Measurements from ENCODE around the gene SUCLA2. TPM values are rescaled to one million over a fixed set of nuclear protein-coding genes. Genes with fewer than 3 reads are reported as not detected.

SUCLA2 gene
- total and polyA plus RNA-seq, 2 experiments from 2014 or later: 56.0 to 84.2 TPM

GRCh38 chr13:47959468-47960247 lies 41.4 kb downstream of the SUCLA2 start:
- Histone ChIP-seq H3K36me3 (ENCODE audit: insufficient read depth) (peaks cover 74% of the 10 kb centered on the region), H3K4me2 (no peak overlapping the region), H3F3A (replicated peaks; ENCODE audit: low read depth) (no peaks in the 10 kb centered on the region), H3K27ac (ENCODE audit: low read depth) (no peak overlapping the region), H2AFZ (no peak overlapping the region), H3K27me3 (ENCODE audit: insufficient read depth) (no peaks in the 10 kb centered on the region), H3K4me3 (no peak overlapping the region; the same call in 1 of the 2 replicates), H4K20me1 (replicated peaks; ENCODE audit: insufficient read depth) (no peaks in the 10 kb centered on the region), H3K9me2 (ENCODE audit: insufficient read depth) (peaks cover 10% of the 10 kb centered on the region), H3K4me1 (ENCODE audit: insufficient read depth) (no peaks in the 10 kb centered on the region), H3K79me2 (replicated peaks; ENCODE audit: insufficient read depth) (no peaks in the 10 kb centered on the region)
- DNase-seq (ENCODE audit: low spot score) (peak; percentile 20), ATAC-seq (no peak)
- Mint-ChIP-seq H3K27me3 (ENCODE audit: insufficient read depth, low read depth, poor library complexity) (peaks cover 2% of the 10 kb centered on the region), H3K36me3 (ENCODE audit: low read depth) (peaks cover 95% of the 10 kb centered on the region), H3K4me3 (no peak overlapping the region), H3K27ac (no peak overlapping the region), H3K9me3 (peaks cover 92% of the 10 kb centered on the region), H3K4me1 (no peaks in the 10 kb centered on the region)
- no peak for TF ChIP-seq NANOG (IDR thresholded peaks at IDR 0.05; ENCODE audit: borderline replicate concordance)
- no peak for TF ChIP-seq ZNF331 (CRISPR knock-in tag; IDR thresholded peaks at IDR 0.05; ENCODE audit: low read depth)
- no peak for TF ChIP-seq ZNF462 (CRISPR knock-in tag; IDR thresholded peaks at IDR 0.05)
- no peak for TF ChIP-seq CREB1 (CRISPR knock-in tag; IDR thresholded peaks at IDR 0.05; ENCODE audit: low read depth)

- Histone ChIP-seq H4K20me1 (replicated peaks; ENCODE audit: insufficient read depth) (no peaks in the 10 kb centered on the region), H3K9me2 (ENCODE audit: insufficient read depth) (peaks cover 10% of the 10 kb centered on the region), H3K79me2 (replicated peaks; ENCODE audit: insufficient read depth) (no peaks in the 10 kb centered on the region), H3K36me3 (ENCODE audit: insufficient read depth) (peaks cover 56% of the 10 kb centered on the region), H3K4me2 (no peak overlapping the region), H3K4me1 (ENCODE audit: insufficient read depth) (no peaks in the 10 kb centered on the region), H3F3A (replicated peaks; ENCODE audit: low read depth) (no peaks in the 10 kb centered on the region), H3K27me3 (ENCODE audit: insufficient read depth) (no peaks in the 10 kb centered on the region), H3K4me3 (no peak overlapping the region), H2AFZ (no peak overlapping the region), H3K27ac (ENCODE audit: low read depth) (no peak overlapping the region)
- H3K27me3 Mint-ChIP-seq (ENCODE audit: insufficient read depth, low read depth, poor library complexity): peaks cover 2% of the 10 kb centered on the region
- H3K27ac Mint-ChIP-seq: no peak overlapping the region
- H3K4me3 Mint-ChIP-seq: no peak overlapping the region
- H3K9me3 Mint-ChIP-seq: peaks cover 67% of the 10 kb centered on the region
- DNase-seq (ENCODE audit: low spot score) (no peak), ATAC-seq (no peak)
- H3K36me3 Mint-ChIP-seq (ENCODE audit: low read depth): peaks cover 77% of the 10 kb centered on the region
- H3K4me1 Mint-ChIP-seq: no peaks in the 10 kb centered on the region
- TF ChIP-seq ZNF462 (CRISPR knock-in tag; IDR thresholded peaks at IDR 0.05): no peak
- no peak for TF ChIP-seq EZH2 (IDR thresholded peaks at IDR 0.05; ENCODE audit: low read depth, unreplicated experiment)
Measured at GRCh38 chr13:47957073-47957472, 44.0 kb downstream of the SUCLA2 start.

Measured in GM23338 (cell line).